ENCODE data around the gene ORM1. TPM values are rescaled to one million over a fixed set of nuclear protein-coding genes. Genes with fewer than 3 reads are reported as not detected.

Gene ORM1
- total RNA-seq, 2 donors from 2014 or later, result 43.8 TPM; not detected in 1

GRCh38 chr9:114349713-114350480 lies 27.0 kb downstream of the ORM1 start:
- no peak overlapping the region for H3K4me3 ChIP-seq
- H3K4me1 ChIP-seq, result no peaks in the 10 kb centered on the region
- H3K36me3 ChIP-seq (replicated peaks in 1 of 2; ENCODE audit: insufficient read depth in 1 of 2, low read depth in 2 of 2), result peaks cover 0 to 24% of the 10 kb centered on the region in 2 donors
- no peak overlapping the region for H3K27ac ChIP-seq
- TF ChIP-seq POLR2A (IDR thresholded peaks at IDR 0.05) (no peak), CTCF (IDR thresholded peaks at IDR 0.05) (no peak)
- H3K9me3 ChIP-seq, result no peaks in the 10 kb centered on the region
- ATAC-seq (no peak), DNase-seq (no peak)
- WGBS, 2 donors, result 76 to 84% methylated on average over 10 of the region's 10 CpGs
- intact Hi-C loops (cut with DNase I), result no loop called here
- no peaks in the 10 kb centered on the region for H3K27me3 ChIP-seq

GRCh38 chr9:114350636-114351401 lies 27.9 kb downstream of the ORM1 start:
- TF ChIP-seq CTCF (IDR thresholded peaks at IDR 0.05), result no peak
- no peak for TF ChIP-seq POLR2A (IDR thresholded peaks at IDR 0.05)
- no peak for ATAC-seq
- intact Hi-C loops (cut with DNase I), result no loop called here
- Histone ChIP-seq H3K36me3 (replicated peaks in 1 of 2; ENCODE audit: insufficient read depth in 1 of 2, low read depth in 2 of 2) (peaks cover 0 to 25% of the 10 kb centered on the region in 2 donors), H3K27me3 (no peaks in the 10 kb centered on the region), H3K4me3 (no peak overlapping the region), H3K9me3 (no peaks in the 10 kb centered on the region), H3K27ac (no peak overlapping the region), H3K4me1 (no peaks in the 10 kb centered on the region)
- no peak for DNase-seq
- WGBS, 2 donors, result 85 to 87% methylated on average over 14 to 16 of the region's 16 CpGs

- DNase-seq, result no peak
- no peaks in the 10 kb centered on the region for H3K4me1 ChIP-seq
- TF ChIP-seq POLR2A (IDR thresholded peaks at IDR 0.05) (no peak), CTCF (IDR thresholded peaks at IDR 0.05) (no peak)
- no peak overlapping the region for H3K4me3 ChIP-seq
- WGBS, 2 donors, result 83 to 86% methylated on average over 4 of the region's 4 CpGs
- ATAC-seq, result no peak
- peaks cover 0 to 18% of the 10 kb centered on the region in 2 donors for H3K36me3 ChIP-seq (replicated peaks in 1 of 2; ENCODE audit: insufficient read depth in 1 of 2, low read depth in 2 of 2)
- H3K9me3 ChIP-seq, result no peaks in the 10 kb centered on the region
- H3K27me3 ChIP-seq, result no peaks in the 10 kb centered on the region
- intact Hi-C loops (cut with DNase I), result no loop called here
- no peak overlapping the region for H3K27ac ChIP-seq
Measured at GRCh38 chr9:114351932-114352331, 29.0 kb downstream of the ORM1 start.

- no peak overlapping the region for H3K27ac ChIP-seq
- intact Hi-C loops (cut with DNase I), result no loop called here
- H3K36me3 ChIP-seq (replicated peaks in 1 of 2; ENCODE audit: insufficient read depth in 1 of 2, low read depth in 2 of 2), result peaks cover 0 to 20% of the 10 kb centered on the region in 2 donors
- H3K4me3 ChIP-seq, result no peak overlapping the region
- no peaks in the 10 kb centered on the region for H3K9me3 ChIP-seq
- TF ChIP-seq POLR2A (IDR thresholded peaks at IDR 0.05), result no peak
- TF ChIP-seq CTCF (IDR thresholded peaks at IDR 0.05), result no peak
- H3K4me1 ChIP-seq, result no peaks in the 10 kb centered on the region
- H3K27me3 ChIP-seq, result no peaks in the 10 kb centered on the region
- WGBS, 2 donors, result 83 to 88% methylated on average over 6 of the region's 6 CpGs
- DNase-seq, result no peak
- no peak for ATAC-seq
Measured at GRCh38 chr9:114355821-114356220, 32.9 kb downstream of the ORM1 start.
